Esophagus muscularis mucosa (tissue), 4 donors: ENCODE results near the gene SERPINA12. TPM values are rescaled to one million over a fixed set of nuclear protein-coding genes. Genes with fewer than 3 reads are reported as not detected.

Experiments
- DNase-seq: peaks from one replicate; pipeline ENCODE4 v3.0.0-alpha.2; 2017; ENCODE audit errors: extremely low spot score
- H3K27ac ChIP-seq, 4 donors: fragments of 200-600 bp; sonication (generic); replicated peaks in 1 of 4; 1 replicate in 3 of 4; 2 replicates in 1 of 4; pipeline ENCODE4 v1.5.1; 2016 to 2019; ENCODE audit warnings: mild to moderate bottlenecking in 1 of 4
- H3K27me3 ChIP-seq, 4 donors: fragments of 200-600 bp; sonication (generic); one replicate each; pipeline versions ENCODE4 v1.5.1 to v1.6.0; 2016 to 2019
- H3K36me3 ChIP-seq, 4 donors: fragments of 200-600 bp; sonication (generic); one replicate each; pipeline ENCODE4 v1.5.1; 2016 to 2019
- H3K4me1 ChIP-seq, 4 donors: fragments of 200-600 bp; sonication (generic); one replicate each; pipeline ENCODE4 v1.5.1; 2016 to 2019
- H3K4me3 ChIP-seq, 4 donors: fragments of 200-600 bp; sonication (generic); 1 replicate in 2 of 4; 2 replicates in 2 of 4; pipeline ENCODE4 v1.5.1; 2016 to 2019; ENCODE audit warnings: mild to moderate bottlenecking in 4 of 4, moderate library complexity in 1 of 4
- H3K9me3 ChIP-seq, 4 donors: fragments of 200-600 bp; sonication (generic); 1 replicate in 3 of 4; 2 replicates in 1 of 4; pipeline ENCODE4 v1.5.1; 2016 to 2019
- EP300 ChIP-seq: sonication (generic); formaldehyde crosslinking; IDR thresholded peaks from one replicate; pipeline ENCODE4 v1.6.1; 2017; ENCODE audit warnings: antibody characterized with exemption
- POLR2A ChIP-seq: fragments of 450-650 bp; IDR thresholded peaks from one replicate; pipeline ENCODE4 v1.6.1; 2017; ENCODE audit warnings: antibody characterized with exemption, moderate library complexity, mild to moderate bottlenecking, low read depth
- POLR2AphosphoS5 ChIP-seq, 2 donors: sonication (generic); formaldehyde crosslinking; IDR thresholded peaks; one replicate each; pipeline ENCODE4 v1.6.1; 2017; ENCODE audit warnings: antibody characterized with exemption in 2 of 2
- WGBS: methylation state at CpG from one replicate; pipeline ENCODE4 v1.1.5; 2018; 5-methylcytosine and 5-hydroxymethylcytosine counted together
- intact Hi-C: fragments of 100-400 bp; cut with DNase I; formaldehyde crosslinking; loops from one replicate; pipeline ENCODE4 v1.15.1; 2023
- total RNA-seq, 4 donors: library from RNA; depleted of rRNA; stranded (reverse); fragments of >200 nt; gene quantifications; one replicate each; pipeline versions ENCODE4 v1.1.0 to v1.2.1, GENCODE V29; 2016
- TF ChIP-seq, protein P1 (sequence below), 3 experiments: fragments of 200-600 bp in 2 of 3; fragments of 450-650 bp in 1 of 3; sonication (generic) in 2 of 3; IDR thresholded peaks; one replicate each; pipeline ENCODE4 v1.5.1; 2017 to 2019; ENCODE audit warnings: antibody characterized with exemption in 3 of 3, mild to moderate bottlenecking in 2 of 3, moderate library complexity in 1 of 3

The SERPINA12 gene
- total RNA-seq, 4 donors from 2014 or later, result not detected

DNA sequence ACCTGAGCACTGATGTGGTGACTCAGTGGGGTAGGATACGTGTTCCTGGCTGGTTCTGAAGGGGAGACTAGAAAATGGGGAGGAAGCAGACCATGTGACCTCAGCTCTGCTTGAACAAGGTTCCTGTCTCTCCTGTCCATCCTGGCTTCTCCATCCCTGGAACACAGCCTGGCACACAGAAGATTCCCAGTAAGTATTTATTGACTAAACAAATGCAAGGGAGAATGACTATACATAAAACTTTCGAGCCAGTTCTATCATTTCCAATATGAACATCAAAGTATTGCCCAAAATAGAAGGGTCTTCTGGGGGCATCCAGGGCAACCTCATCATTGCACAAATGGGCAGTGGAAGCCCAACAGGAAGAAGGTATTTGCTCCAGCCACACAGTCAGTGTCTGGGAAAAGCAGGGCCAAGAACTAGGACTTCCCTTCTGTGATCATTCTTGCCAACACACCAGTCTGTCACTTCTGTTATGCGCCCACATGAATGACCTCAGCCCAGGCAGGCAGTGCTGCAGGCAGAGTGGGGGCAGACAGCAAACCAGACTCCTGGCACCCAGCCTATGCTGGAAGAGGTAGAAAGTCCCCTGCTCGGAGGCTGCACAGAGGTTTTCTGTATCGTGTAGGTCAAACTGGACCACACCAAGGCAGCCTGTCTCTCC is 27.7 kb downstream of the SERPINA12 start:
- Histone ChIP-seq H3K9me3 (peaks cover 0 to 36% (median 21%) of the 10 kb centered on the region in 4 donors), H3K27ac (no peak overlapping the region), H3K36me3 (no peaks in the 10 kb centered on the region), H3K4me1 (peaks cover 4 to 8% (median 8%) of the 10 kb centered on the region in 4 donors), H3K27me3 (peaks cover 0 to 22% (median 0%) of the 10 kb centered on the region in 4 donors), H3K4me3 (no peak overlapping the region)
- DNase-seq, result no peak
- TF ChIP-seq, protein P1, sequence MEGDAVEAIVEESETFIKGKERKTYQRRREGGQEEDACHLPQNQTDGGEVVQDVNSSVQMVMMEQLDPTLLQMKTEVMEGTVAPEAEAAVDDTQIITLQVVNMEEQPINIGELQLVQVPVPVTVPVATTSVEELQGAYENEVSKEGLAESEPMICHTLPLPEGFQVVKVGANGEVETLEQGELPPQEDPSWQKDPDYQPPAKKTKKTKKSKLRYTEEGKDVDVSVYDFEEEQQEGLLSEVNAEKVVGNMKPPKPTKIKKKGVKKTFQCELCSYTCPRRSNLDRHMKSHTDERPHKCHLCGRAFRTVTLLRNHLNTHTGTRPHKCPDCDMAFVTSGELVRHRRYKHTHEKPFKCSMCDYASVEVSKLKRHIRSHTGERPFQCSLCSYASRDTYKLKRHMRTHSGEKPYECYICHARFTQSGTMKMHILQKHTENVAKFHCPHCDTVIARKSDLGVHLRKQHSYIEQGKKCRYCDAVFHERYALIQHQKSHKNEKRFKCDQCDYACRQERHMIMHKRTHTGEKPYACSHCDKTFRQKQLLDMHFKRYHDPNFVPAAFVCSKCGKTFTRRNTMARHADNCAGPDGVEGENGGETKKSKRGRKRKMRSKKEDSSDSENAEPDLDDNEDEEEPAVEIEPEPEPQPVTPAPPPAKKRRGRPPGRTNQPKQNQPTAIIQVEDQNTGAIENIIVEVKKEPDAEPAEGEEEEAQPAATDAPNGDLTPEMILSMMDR (IDR thresholded peaks at IDR 0.05), result no peak
- no peak for TF ChIP-seq POLR2A
- no peak for TF ChIP-seq POLR2AphosphoS5 (IDR thresholded peaks at IDR 0.05)
- no peak for TF ChIP-seq EP300
- intact Hi-C loops, result loop anchor here (10.0 kb wide), 1 partner anchor 127 kb away; no protein-coding TSS in a partner anchor
- WGBS, result 72% methylated on average over 5 of the region's 5 CpGs

DNA sequence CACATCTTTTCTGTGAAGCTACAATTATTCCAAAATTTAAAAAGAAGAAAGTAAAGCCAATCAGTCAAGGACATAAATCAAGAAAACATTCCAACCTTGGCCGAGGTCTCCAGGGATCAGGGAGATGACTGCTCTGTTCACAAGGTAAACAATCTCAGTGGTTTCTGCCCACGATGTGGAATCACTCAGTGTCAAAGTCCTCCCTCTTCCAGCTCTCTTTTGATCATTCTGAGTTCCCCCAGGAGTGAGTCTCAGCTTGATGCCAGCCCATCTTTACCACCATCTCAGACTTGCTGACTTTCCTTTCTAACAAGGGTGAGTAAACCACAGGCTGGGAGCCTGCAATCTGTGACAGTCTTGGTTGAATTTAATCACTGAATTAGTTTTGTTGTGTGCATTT is 28.5 kb downstream of the SERPINA12 start:
- no peak overlapping the region for H3K4me3 ChIP-seq
- intact Hi-C loops, result loop anchor here (10.0 kb wide), 1 partner anchor 126 kb away; no protein-coding TSS in a partner anchor
- H3K27ac ChIP-seq, result no peak overlapping the region
- TF ChIP-seq, protein P1 (IDR thresholded peaks at IDR 0.05), result no peak
- TF ChIP-seq POLR2AphosphoS5 (IDR thresholded peaks at IDR 0.05) (no peak), EP300 (no peak), POLR2A (no peak)
- no peak for DNase-seq
- H3K36me3 ChIP-seq, result no peaks in the 10 kb centered on the region
- H3K27me3 ChIP-seq, result peaks cover 0 to 14% (median 0%) of the 10 kb centered on the region in 4 donors
- peaks cover 0 to 36% (median 21%) of the 10 kb centered on the region in 4 donors for H3K9me3 ChIP-seq
- WGBS, result 15% methylated on average over 2 of the region's 2 CpGs
- peaks cover 0 to under 1% (median under 1%) of the 10 kb centered on the region in 4 donors for H3K4me1 ChIP-seq

DNA sequence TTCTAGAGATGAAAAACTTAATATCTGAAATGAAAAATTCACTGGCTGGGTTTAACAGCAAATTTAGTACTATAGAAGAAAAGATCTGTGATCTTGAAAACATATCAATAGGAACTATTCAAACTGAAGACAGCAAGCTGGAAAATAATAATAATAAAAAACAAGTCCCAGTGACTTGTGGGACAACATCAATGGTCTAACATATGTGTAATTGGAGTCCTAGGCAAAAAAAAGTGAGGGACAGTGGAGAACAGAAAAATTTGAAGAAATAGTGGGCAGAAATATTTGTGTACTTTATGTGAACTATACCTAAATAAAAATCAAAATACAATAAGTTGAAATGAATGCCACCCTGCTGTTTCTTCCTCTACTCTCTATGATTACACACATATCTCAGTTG is 30.8 kb downstream of the SERPINA12 start:
- intact Hi-C loops, result no loop called here
- Histone ChIP-seq H3K36me3 (no peaks in the 10 kb centered on the region), H3K27ac (no peak overlapping the region), H3K4me3 (no peak overlapping the region), H3K9me3 (peaks cover 0 to 36% (median 21%) of the 10 kb centered on the region in 4 donors), H3K4me1 (no peaks in the 10 kb centered on the region), H3K27me3 (peaks cover 0 to 8% (median 0%) of the 10 kb centered on the region in 4 donors)
- TF ChIP-seq POLR2A (no peak), POLR2AphosphoS5 (IDR thresholded peaks at IDR 0.05) (no peak), EP300 (no peak)
- TF ChIP-seq, protein P1 (IDR thresholded peaks at IDR 0.05), result no peak
- DNase-seq, result no peak

DNA sequence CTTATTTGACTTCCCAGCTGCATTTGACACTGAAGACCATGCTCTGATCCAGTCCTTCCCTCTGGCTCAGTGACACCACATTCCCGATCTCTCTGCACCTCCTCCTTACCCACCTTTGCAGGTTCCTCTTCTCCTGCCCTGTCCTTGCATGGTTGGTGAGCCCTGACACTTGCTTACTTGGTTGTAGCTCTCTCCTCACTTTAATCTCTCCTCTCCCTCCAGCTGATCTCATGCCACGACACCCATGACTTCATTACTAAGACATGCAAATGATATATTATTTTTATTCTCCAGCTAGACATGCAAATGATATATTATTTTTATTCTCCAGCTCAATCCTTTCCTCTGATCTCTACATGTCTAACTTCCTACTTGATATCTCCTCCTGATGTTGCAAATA is 33.2 kb downstream of the SERPINA12 start, which contains the start of gene SERPINA9:
SERPINA9 (minus strand) TSS at position 175 of the 400 bp plus-strand sequence. CDS start 6,357 bp downstream, outside the sequence.
- 63% methylated on average over 2 of the region's 2 CpGs for WGBS
- no peaks in the 10 kb centered on the region for H3K36me3 ChIP-seq
- peaks cover 0 to 12% (median 0%) of the 10 kb centered on the region in 4 donors for H3K27me3 ChIP-seq
- no peak for TF ChIP-seq POLR2AphosphoS5 (IDR thresholded peaks at IDR 0.05)
- TF ChIP-seq POLR2A, result no peak
- TF ChIP-seq, protein P1 (IDR thresholded peaks at IDR 0.05), result no peak
- TF ChIP-seq EP300, result no peak
- H3K4me1 ChIP-seq, result no peaks in the 10 kb centered on the region
- intact Hi-C loops, result no loop called here
- DNase-seq, result no peak
- H3K9me3 ChIP-seq, result peaks cover 0 to 36% (median 21%) of the 10 kb centered on the region in 4 donors
- H3K27ac ChIP-seq, result no peak within 1 kb of the TSS
- no peak within 1 kb of the TSS for H3K4me3 ChIP-seq
